ENCODE results near the gene ZNF608.

Gene ZNF608

GRCh38 chr5:124696898-124697297 is 49.5 kb downstream of the ZNF608 start:
- no peak overlapping the region for H3K4me3 ChIP-seq (ENCODE audit: control insufficient read depth, low read depth, low read length)
- DNase-seq (ENCODE audit: low read depth), result no peak
- TF ChIP-seq CTCF (conservative IDR thresholded peaks at IDR 0.05; ENCODE audit: control insufficient read depth, insufficient read depth, low read depth, low read length), result no peak

All from fibroblast of mammary gland (primary cell).